OCI-LY1 (cell line): ENCODE measurements around the gene HMMR.

Experiments used
- H2AFZ ChIP-seq: fragments of 200-600 bp; sonication (generic), shearing (Covaris generic); 2 replicates; pipeline ENCODE4 v1.6.0; 2014; ENCODE audit warnings: antibody characterized with exemption, mild to moderate bottlenecking, low read length
- H3F3A ChIP-seq: fragments of 200-600 bp; sonication (generic), shearing (Covaris generic); 2 replicates; pipeline ENCODE4 v1.6.0; 2014; ENCODE audit warnings: mild to moderate bottlenecking, antibody characterized with exemption, low read length, moderate library complexity; ENCODE audit not compliant: insufficient read depth
- H3K27ac ChIP-seq: fragments of 200-600 bp; sonication (generic); 2 replicates; pipeline ENCODE4 v1.5.1; 2014; ENCODE audit warnings: low read length, mixed run types, mild to moderate bottlenecking, low read depth; ENCODE audit not compliant: poor library complexity, severe bottlenecking
- H3K27me3 ChIP-seq: fragments of 200-600 bp; sonication (generic); 2 replicates; pipeline ENCODE4 v1.6.0; 2014; ENCODE audit warnings: antibody characterized with exemption, mild to moderate bottlenecking, low read length, moderate library complexity; ENCODE audit not compliant: insufficient read depth
- H3K36me3 ChIP-seq: fragments of 200-600 bp; sonication (generic); 2 replicates; pipeline ENCODE4 v1.6.1; 2014; ENCODE audit warnings: mild to moderate bottlenecking, antibody characterized with exemption, low read length, moderate library complexity, mixed read lengths; ENCODE audit not compliant: insufficient read depth
- H3K4me1 ChIP-seq: fragments of 200-600 bp; sonication (generic); 2 replicates; pipeline ENCODE4 v1.5.1; 2014; ENCODE audit warnings: mild to moderate bottlenecking, low read length, moderate library complexity; ENCODE audit not compliant: insufficient read depth, severe bottlenecking
- H3K4me2 ChIP-seq: fragments of 200-600 bp; sonication (generic), shearing (Covaris generic); 2 replicates; pipeline ENCODE4 v1.6.1; 2014; ENCODE audit warnings: low read length
- H3K4me3 ChIP-seq: fragments of 200-600 bp; sonication (generic); 2 replicates; pipeline ENCODE4 v1.5.1; 2014; ENCODE audit warnings: low read length, low read depth, mild to moderate bottlenecking, mixed read lengths; ENCODE audit not compliant: poor library complexity, severe bottlenecking
- H3K79me2 ChIP-seq: fragments of 200-600 bp; shearing (Covaris generic); 2 replicates; pipeline ENCODE4 v1.6.1; 2016; ENCODE audit warnings: mixed run types, low read length, mixed read lengths; ENCODE audit not compliant: insufficient read depth
- H3K9ac ChIP-seq: fragments of 200-600 bp; sonication (generic), shearing (Covaris generic); 2 replicates; pipeline ENCODE4 v1.6.1; 2014; ENCODE audit warnings: mild to moderate bottlenecking, low read length, mixed read lengths
- H3K9me2 ChIP-seq: fragments of 200-600 bp; sonication (generic), shearing (Covaris generic); 2 replicates; pipeline ENCODE4 v1.6.1; 2014; ENCODE audit warnings: low read depth, mild to moderate bottlenecking, low read length, mixed read lengths
- H3K9me3 ChIP-seq: fragments of 200-600 bp; shearing (Covaris generic); 2 replicates; pipeline ENCODE4 v1.6.1; 2014; ENCODE audit warnings: low read length, mixed read lengths
- H4K20me1 ChIP-seq: fragments of 200-600 bp; sonication (generic), shearing (Covaris generic); 2 replicates; pipeline ENCODE4 v1.6.0; 2016; ENCODE audit warnings: mild to moderate bottlenecking, low read length; ENCODE audit not compliant: insufficient read depth
- CTCF ChIP-seq: fragments of 200-600 bp; sonication (generic), shearing (Covaris generic); IDR thresholded peaks from 2 replicates; pipeline ENCODE4 v1.5.1; 2017; ENCODE audit warnings: mild to moderate bottlenecking, antibody characterized with exemption, low read length, moderate library complexity, mixed read lengths
- EZH2 ChIP-seq: fragments of 200-600 bp; sonication (generic), shearing (Covaris generic); IDR thresholded peaks from 2 replicates; pipeline ENCODE4 v1.8.0; 2017; ENCODE audit warnings: borderline replicate concordance, mixed run types, mild to moderate bottlenecking, antibody characterized with exemption, low read length, moderate library complexity, mixed read lengths

HMMR gene

GRCh38 chr5:163436515-163436914 lies 23.9 kb upstream of the HMMR start:
- Histone ChIP-seq H3F3A (no peaks in the 10 kb centered on the region), H3K4me2 (peak overlapping the region; percentile 63), H3K27me3 (no peaks in the 10 kb centered on the region), H3K4me3 (peak overlapping the region; percentile 89), H2AFZ (peak overlapping the region; percentile 82), H3K79me2 (peaks cover 15% of the 10 kb centered on the region), H3K9me2 (no peaks in the 10 kb centered on the region), H3K4me1 (peaks cover 32% of the 10 kb centered on the region), H4K20me1 (no peaks in the 10 kb centered on the region), H3K9ac (peak overlapping the region; percentile 46), H3K36me3 (peaks cover 18% of the 10 kb centered on the region), H3K27ac (no peak overlapping the region), H3K9me3 (no peaks in the 10 kb centered on the region)
- TF ChIP-seq CTCF: no peak
- TF ChIP-seq EZH2: no peak

- no peaks in the 10 kb centered on the region for H3K27me3 ChIP-seq
- H3K27ac ChIP-seq: no peak overlapping the region
- H3F3A ChIP-seq: no peaks in the 10 kb centered on the region
- peaks cover 23% of the 10 kb centered on the region for H3K36me3 ChIP-seq
- no peaks in the 10 kb centered on the region for H3K9me3 ChIP-seq
- H3K9ac ChIP-seq: peak overlapping the region; percentile 46
- H3K4me3 ChIP-seq: peak overlapping the region; percentile 89
- TF ChIP-seq EZH2 (no peak), CTCF (no peak)
- H3K4me2 ChIP-seq: peak overlapping the region; percentile 63
- peak overlapping the region; percentile 82 for H2AFZ ChIP-seq
- H3K9me2 ChIP-seq: no peaks in the 10 kb centered on the region
- no peaks in the 10 kb centered on the region for H4K20me1 ChIP-seq
- peaks cover 15% of the 10 kb centered on the region for H3K79me2 ChIP-seq
- peaks cover 32% of the 10 kb centered on the region for H3K4me1 ChIP-seq
Observed at GRCh38 chr5:163437011-163437308, 23.5 kb upstream of the HMMR start.

GRCh38 chr5:163437309-163438182 lies 22.9 kb upstream of the HMMR start, which contains the start of gene CCNG1:
TSS of gene CCNG1 (plus strand) at chr5:163437595. CDS start at chr5:163439257, 1,662 bp downstream.
- peaks cover 29% of the 10 kb centered on the region for H3K36me3 ChIP-seq
- peaks cover 32% of the 10 kb centered on the region for H3K4me1 ChIP-seq
- peak within 1 kb of the TSS; percentile 59 for H3K27ac ChIP-seq
- TF ChIP-seq CTCF (no peak), EZH2 (no peak)
- no peaks in the 10 kb centered on the region for H3F3A ChIP-seq
- H4K20me1 ChIP-seq: no peaks in the 10 kb centered on the region
- H3K9me3 ChIP-seq: no peaks in the 10 kb centered on the region
- H3K4me2 ChIP-seq: peak within 1 kb of the TSS; percentile 84
- no peaks in the 10 kb centered on the region for H3K27me3 ChIP-seq
- H3K4me3 ChIP-seq: peak within 1 kb of the TSS; percentile 89
- H3K9ac ChIP-seq: peak within 1 kb of the TSS; percentile 87
- peaks cover 15% of the 10 kb centered on the region for H3K79me2 ChIP-seq
- H2AFZ ChIP-seq: peak within 1 kb of the TSS; percentile 82
- no peaks in the 10 kb centered on the region for H3K9me2 ChIP-seq
